HCT116 (cell line): Measurements from ENCODE around the gene CCDC183. TPM values are rescaled to one million over a fixed set of nuclear protein-coding genes. Genes with fewer than 3 reads are reported as not detected.

Source experiments
- ATAC-seq: fragments of 200-7000 bp; cut with Tn5 transposase; 2 replicates; pipeline ENCODE4 v1.9.1; 2020; ENCODE audit warnings: mild to moderate bottlenecking, moderate library complexity
- BruUV-seq: library from RNA; stranded (reverse); fragments of 400-500 nt; replicated peaks from 2 replicates; lab custom pipeline; 2021; lab: Mats Ljungman, UMichigan
- CTCF ChIA-PET: fragments of 300-600 bp; sonication (Branson Sonifier 250); formaldehyde crosslinking; loops from one replicate; lab custom pipeline; 2021; ENCODE audit warnings: antibody characterized with exemption; lab: Charles Lee
- POLR2A ChIA-PET: fragments of 300-600, 350-600 bp; sonication (Branson Sonifier 250); formaldehyde crosslinking; loops from one replicate; lab custom pipeline; 2021; ENCODE audit warnings: antibody characterized with exemption; lab: Charles Lee
- RAD21 ChIA-PET, 2 experiments: fragments of 300-600 bp; sonication (Branson Sonifier 250); formaldehyde crosslinking; loops; one replicate each; lab custom pipeline; 2023; ENCODE audit warnings: low total read pairs in 2 of 2; ENCODE audit not compliant: uncharacterized antibody in 2 of 2, unreplicated experiment in 2 of 2, low non-redundant PET in 1 of 2; lab: Charles Lee
- DNase-seq: peaks from one replicate; pipeline ENCODE4 v3.0.0-alpha.2; 2010; ENCODE audit warnings: low read depth, low spot score
- H2AFZ ChIP-seq: fragments of 200-600 bp; shearing (Covaris generic), sonication (generic); 2 replicates; pipeline ENCODE4 v1.6.1; 2017; ENCODE audit warnings: low read depth, mixed run types, mixed read lengths, antibody characterized with exemption, low read length; ENCODE audit not compliant: poor library complexity, severe bottlenecking
- H3K27ac ChIP-seq: 2 replicates; pipeline ENCODE4 v1.5.1; 2012; ENCODE audit warnings: low read depth, low read length
- H3K27me3 ChIP-seq: fragments of 200-600 bp; sonication (generic); 2 replicates; pipeline ENCODE4 v1.6.1; 2016; ENCODE audit warnings: mixed run types, low read length, mixed read lengths; ENCODE audit not compliant: insufficient read depth
- H3K36me3 ChIP-seq, 2 experiments: fragments of 200-500 bp in 1 of 2; fragments of 200-600 bp in 1 of 2; sonication (Bioruptor generic) in 1 of 2; sonication (generic) in 1 of 2; 2 replicates each; pipeline versions ENCODE4 v1.5.1 to v1.6.1; 2014 to 2016; ENCODE audit warnings: low read length in 2 of 2, inconsistent platforms in 1 of 2, mixed read lengths in 1 of 2, mixed run types in 1 of 2; ENCODE audit not compliant: insufficient read depth in 2 of 2, control insufficient read depth in 1 of 2
- H3K4me1 ChIP-seq, 2 experiments: fragments of 200-600 bp in 1 of 2; sonication (generic) in 1 of 2; 2 replicates each; pipeline versions ENCODE4 v1.5.1 to v1.6.1; 2012 to 2017; ENCODE audit warnings: low read length in 2 of 2, inconsistent platforms in 1 of 2, mild to moderate bottlenecking in 1 of 2, mixed read lengths in 1 of 2, mixed run types in 1 of 2, moderate library complexity in 1 of 2; ENCODE audit not compliant: insufficient read depth in 2 of 2, control insufficient read depth in 1 of 2
- H3K4me2 ChIP-seq: fragments of 200-600 bp; sonication (generic); 2 replicates; pipeline ENCODE4 v1.6.1; 2017; ENCODE audit warnings: mixed run types, low read length, mixed read lengths
- H3K4me3 ChIP-seq, 2 experiments: fragments of 200-600 bp in 1 of 2; sonication (generic) in 1 of 2; replicated peaks in 1 of 2; 2 replicates each; pipeline ENCODE4 v1.5.1; 2011 to 2016; ENCODE audit warnings: low read length in 2 of 2, control low read depth in 1 of 2, low read depth in 1 of 2, mild to moderate bottlenecking in 1 of 2, mixed read lengths in 1 of 2, mixed run types in 1 of 2
- H3K79me2 ChIP-seq: fragments of 200-600 bp; sonication (generic); 2 replicates; pipeline ENCODE4 v1.6.1; 2017; ENCODE audit warnings: mild to moderate bottlenecking, mixed run types, low read length, moderate library complexity, mixed read lengths; ENCODE audit not compliant: insufficient read depth
- H3K9ac ChIP-seq: fragments of 200-600 bp; sonication (generic); 2 replicates; pipeline ENCODE4 v1.6.1; 2016; ENCODE audit warnings: low read length, mixed read lengths
- H3K9me2 ChIP-seq: fragments of 200-600 bp; sonication (generic), shearing (Covaris generic); 2 replicates; pipeline ENCODE4 v1.6.1; 2017; ENCODE audit warnings: mixed run types, mild to moderate bottlenecking, moderate library complexity; ENCODE audit not compliant: insufficient read depth
- H3K9me3 ChIP-seq, 2 experiments: fragments of 200-500 bp in 1 of 2; fragments of 200-600 bp in 1 of 2; sonication (Bioruptor generic) in 1 of 2; sonication (generic) in 1 of 2; 2 replicates each; pipeline ENCODE4 v1.6.1; 2014 to 2017; ENCODE audit warnings: low read length in 2 of 2, mixed read lengths in 2 of 2, inconsistent platforms in 1 of 2, low read depth in 1 of 2, mild to moderate bottlenecking in 1 of 2, mixed run types in 1 of 2, moderate library complexity in 1 of 2; ENCODE audit not compliant: control insufficient read depth in 1 of 2, insufficient read depth in 1 of 2
- H4K20me1 ChIP-seq: fragments of 200-600 bp; sonication (generic), shearing (Covaris generic); 2 replicates; pipeline ENCODE4 v1.6.1; 2017; ENCODE audit warnings: mixed run types, mild to moderate bottlenecking, moderate library complexity; ENCODE audit not compliant: insufficient read depth
- ATF3 ChIP-seq: IDR thresholded peaks from 2 replicates; pipeline ENCODE4 v1.6.1; 2012
- CBX3 ChIP-seq: IDR thresholded peaks from 2 replicates; pipeline ENCODE4 v1.6.1; 2012; ENCODE audit warnings: low read depth
- CEBPB ChIP-seq: IDR thresholded peaks from 2 replicates; pipeline ENCODE4 v1.6.1; 2012; ENCODE audit warnings: low read depth
- CTCF ChIP-seq, 3 experiments: fragments of 200-600 bp in 1 of 3; sonication (generic) in 1 of 3; IDR thresholded peaks in 2 of 3; conservative IDR thresholded peaks in 1 of 3; 2 replicates each; pipeline ENCODE4 v1.5.1; 2012 to 2017; ENCODE audit warnings: low read depth in 2 of 3, low read length in 2 of 3, antibody characterized with exemption in 1 of 3, borderline replicate concordance in 1 of 3, control low read depth in 1 of 3, mild to moderate bottlenecking in 1 of 3, mixed read lengths in 1 of 3, mixed run types in 1 of 3, moderate library complexity in 1 of 3; ENCODE audit not compliant: insufficient read depth in 1 of 3
- EGR1 ChIP-seq: IDR thresholded peaks from 2 replicates; pipeline ENCODE4 v1.6.1; 2012; ENCODE audit warnings: low read depth
- EZH2 ChIP-seq: fragments of 200-600 bp; sonication (generic); IDR thresholded peaks from 2 replicates; pipeline ENCODE4 v1.6.1; 2017; ENCODE audit warnings: antibody characterized with exemption, mixed run types
- EZH2phosphoT487 ChIP-seq: fragments of 200-600 bp; IDR thresholded peaks from 2 replicates; pipeline ENCODE4 v1.6.1; 2018; ENCODE audit warnings: antibody characterized with exemption, borderline replicate concordance
- FOSL1 ChIP-seq: IDR thresholded peaks from 2 replicates; pipeline ENCODE4 v1.6.1; 2012; ENCODE audit warnings: low read depth
- JUND ChIP-seq: IDR thresholded peaks from 2 replicates; pipeline ENCODE4 v1.6.1; 2012
- MAX ChIP-seq: IDR thresholded peaks from 2 replicates; pipeline ENCODE4 v1.6.1; 2012
- POLR2A ChIP-seq: IDR thresholded peaks from 2 replicates; pipeline ENCODE4 v1.7.0; 2011; ENCODE audit warnings: borderline replicate concordance; ENCODE audit not compliant: insufficient read depth, insufficient read length; ENCODE audit errors: extremely low read depth
- POLR2AphosphoS5 ChIP-seq: IDR thresholded peaks from 2 replicates; pipeline ENCODE4 v1.6.1; 2011; ENCODE audit warnings: mild to moderate bottlenecking, low read depth, low read length, moderate library complexity
- RAD21 ChIP-seq: IDR thresholded peaks from 2 replicates; pipeline ENCODE4 v1.6.1; 2012; ENCODE audit warnings: low read depth, mild to moderate bottlenecking
- REST ChIP-seq: IDR thresholded peaks from 2 replicates; pipeline ENCODE4 v1.6.1; 2012; ENCODE audit warnings: low read depth
- SP1 ChIP-seq: IDR thresholded peaks from 2 replicates; pipeline ENCODE4 v1.6.1; 2012; ENCODE audit warnings: low read depth
- SRF ChIP-seq: IDR thresholded peaks from 2 replicates; pipeline ENCODE4 v1.6.1; 2012; ENCODE audit warnings: low read depth
- TCF7L2 ChIP-seq: IDR thresholded peaks from 2 replicates; pipeline ENCODE4 v1.7.0; 2011; ENCODE audit warnings: borderline replicate concordance, inconsistent platforms; ENCODE audit not compliant: insufficient read depth, insufficient read length; ENCODE audit errors: extremely low read depth
- ZBTB33 ChIP-seq: IDR thresholded peaks from 2 replicates; pipeline ENCODE4 v1.6.1; 2011; ENCODE audit warnings: mild to moderate bottlenecking, low read length, moderate library complexity; ENCODE audit not compliant: insufficient replicate concordance; ENCODE audit errors: extremely low read depth
- ZFX ChIP-seq: fragments of 450-650 bp; IDR thresholded peaks from 2 replicates; pipeline ENCODE4 v1.6.1; 2017
- ZNF274 ChIP-seq: fragments of 200-500 bp; sonication (Bioruptor generic); IDR thresholded peaks from 2 replicates; pipeline ENCODE4 v1.6.1; 2014; ENCODE audit warnings: mild to moderate bottlenecking, low read depth, low read length, inconsistent platforms
- intact Hi-C: fragments of 100-400 bp; cut with micrococcal nuclease; formaldehyde crosslinking; loops from 2 replicates; pipeline ENCODE4 v1.10.0; 2022
- total RNA-seq: library from RNA; stranded (reverse); gene quantifications from one replicate; pipeline ENCODE4 v1.2.1, GENCODE V29; 2021; ENCODE audit not compliant: unreplicated experiment

The CCDC183 gene
- total RNA-seq, 1 experiment from 2014 or later = 2.8 TPM

GRCh38 chr9:136775191-136775590 lies 20.9 kb upstream of the CCDC183 start:
- no peaks in the 10 kb centered on the region for H3K27me3 ChIP-seq
- ChIA-PET RAD21 (no interaction called here), POLR2A (no interaction called here), CTCF (no interaction called here)
- no peak overlapping the region for H2AFZ ChIP-seq
- H3K36me3 ChIP-seq = no peaks in the 10 kb centered on the region
- H3K4me3 ChIP-seq = no peak overlapping the region
- TF ChIP-seq SP1 = no peak
- no peak for TF ChIP-seq ZFX
- TF ChIP-seq ZNF274 = no peak
- no peak for TF ChIP-seq EZH2
- TF ChIP-seq CBX3 = no peak
- no peak for TF ChIP-seq EGR1
- no peak for TF ChIP-seq POLR2A
- TF ChIP-seq POLR2AphosphoS5 = no peak
- TF ChIP-seq EZH2phosphoT487 = no peak
- TF ChIP-seq SRF = no peak
- TF ChIP-seq JUND = no peak
- TF ChIP-seq ATF3 = no peak
- no peak for TF ChIP-seq RAD21
- TF ChIP-seq REST = no peak
- no peak for TF ChIP-seq CEBPB
- TF ChIP-seq ZBTB33 = no peak
- no peak for TF ChIP-seq FOSL1
- no peak for TF ChIP-seq MAX
- no peak for TF ChIP-seq TCF7L2
- TF ChIP-seq CTCF (IDR thresholded peaks at IDR 0.05 in 2 of 3, conservative IDR thresholded peaks at IDR 0.05 in 1 of 3; ENCODE audit: borderline replicate concordance in 1 of 3, insufficient read depth in 1 of 3, low read depth in 2 of 3, low read length in 2 of 3) = no peak
- ATAC-seq (no peak), DNase-seq (no peak)
- no peak overlapping the region for H3K9ac ChIP-seq
- intact Hi-C loops = no loop called here
- no peaks in the 10 kb centered on the region for H3K9me2 ChIP-seq
- no peaks in the 10 kb centered on the region for H3K4me1 ChIP-seq
- H3K79me2 ChIP-seq = no peaks in the 10 kb centered on the region
- no peak overlapping the region for H3K27ac ChIP-seq
- H3K4me2 ChIP-seq = no peak overlapping the region
- no TSS peak for BruUV-seq
- H4K20me1 ChIP-seq = no peaks in the 10 kb centered on the region
- H3K9me3 ChIP-seq = peaks cover 6 to 16% of the 10 kb centered on the region in 2 experiments; a peak in 2 of 4 replicates
